Esophagus muscularis mucosa (tissue), 4 donors: Measurements from ENCODE around the gene ADAMTS2. TPM values are rescaled to one million over a fixed set of nuclear protein-coding genes. Genes with fewer than 3 reads are reported as not detected.

ENCODE experiments used
- DNase-seq: peaks from one replicate; pipeline ENCODE4 v3.0.0-alpha.2; 2017; ENCODE audit errors: extremely low spot score
- H3K27ac ChIP-seq, 4 donors: fragments of 200-600 bp; sonication (generic); replicated peaks in 1 of 4; 1 replicate in 3 of 4; 2 replicates in 1 of 4; pipeline ENCODE4 v1.5.1; 2016 to 2019; ENCODE audit warnings: mild to moderate bottlenecking in 1 of 4
- H3K27me3 ChIP-seq, 4 donors: fragments of 200-600 bp; sonication (generic); one replicate each; pipeline versions ENCODE4 v1.5.1 to v1.6.0; 2016 to 2019
- H3K36me3 ChIP-seq, 4 donors: fragments of 200-600 bp; sonication (generic); one replicate each; pipeline ENCODE4 v1.5.1; 2016 to 2019
- H3K4me1 ChIP-seq, 4 donors: fragments of 200-600 bp; sonication (generic); one replicate each; pipeline ENCODE4 v1.5.1; 2016 to 2019
- H3K4me3 ChIP-seq, 4 donors: fragments of 200-600 bp; sonication (generic); 1 replicate in 2 of 4; 2 replicates in 2 of 4; pipeline ENCODE4 v1.5.1; 2016 to 2019; ENCODE audit warnings: mild to moderate bottlenecking in 4 of 4, moderate library complexity in 1 of 4
- H3K9me3 ChIP-seq, 4 donors: fragments of 200-600 bp; sonication (generic); 1 replicate in 3 of 4; 2 replicates in 1 of 4; pipeline ENCODE4 v1.5.1; 2016 to 2019
- EP300 ChIP-seq: sonication (generic); formaldehyde crosslinking; IDR thresholded peaks from one replicate; pipeline ENCODE4 v1.6.1; 2017; ENCODE audit warnings: antibody characterized with exemption
- POLR2A ChIP-seq: fragments of 450-650 bp; IDR thresholded peaks from one replicate; pipeline ENCODE4 v1.6.1; 2017; ENCODE audit warnings: antibody characterized with exemption, moderate library complexity, mild to moderate bottlenecking, low read depth
- POLR2AphosphoS5 ChIP-seq, 2 donors: sonication (generic); formaldehyde crosslinking; IDR thresholded peaks; one replicate each; pipeline ENCODE4 v1.6.1; 2017; ENCODE audit warnings: antibody characterized with exemption in 2 of 2
- WGBS: methylation state at CpG from one replicate; pipeline ENCODE4 v1.1.5; 2018; 5-methylcytosine and 5-hydroxymethylcytosine counted together
- intact Hi-C: fragments of 100-400 bp; cut with DNase I; formaldehyde crosslinking; loops from one replicate; pipeline ENCODE4 v1.15.1; 2023
- small RNA-seq, 3 donors: library from RNA; depleted of rRNA; stranded (forward); fragments of <200 nt; gene quantifications; one replicate each; pipeline ENCODE3, GENCODE V24; 2016
- total RNA-seq, 4 donors: library from RNA; depleted of rRNA; stranded (reverse); fragments of >200 nt; gene quantifications; one replicate each; pipeline versions ENCODE4 v1.1.0 to v1.2.1, GENCODE V29; 2016
- TF ChIP-seq, protein P1 (sequence below), 3 experiments: fragments of 200-600 bp in 2 of 3; fragments of 450-650 bp in 1 of 3; sonication (generic) in 2 of 3; IDR thresholded peaks; one replicate each; pipeline ENCODE4 v1.5.1; 2017 to 2019; ENCODE audit warnings: antibody characterized with exemption in 3 of 3, mild to moderate bottlenecking in 2 of 3, moderate library complexity in 1 of 3

The ADAMTS2 gene
- total RNA-seq, 4 donors from 2014 or later, result 17.8 to 31.8 (median 21.4) TPM

- peaks cover 38 to 100% (median 100%) of the 10 kb centered on the region in 4 donors for H3K9me3 ChIP-seq
- no peak for TF ChIP-seq POLR2A
- no peak for TF ChIP-seq POLR2AphosphoS5 (IDR thresholded peaks at IDR 0.05)
- TF ChIP-seq, protein P1, sequence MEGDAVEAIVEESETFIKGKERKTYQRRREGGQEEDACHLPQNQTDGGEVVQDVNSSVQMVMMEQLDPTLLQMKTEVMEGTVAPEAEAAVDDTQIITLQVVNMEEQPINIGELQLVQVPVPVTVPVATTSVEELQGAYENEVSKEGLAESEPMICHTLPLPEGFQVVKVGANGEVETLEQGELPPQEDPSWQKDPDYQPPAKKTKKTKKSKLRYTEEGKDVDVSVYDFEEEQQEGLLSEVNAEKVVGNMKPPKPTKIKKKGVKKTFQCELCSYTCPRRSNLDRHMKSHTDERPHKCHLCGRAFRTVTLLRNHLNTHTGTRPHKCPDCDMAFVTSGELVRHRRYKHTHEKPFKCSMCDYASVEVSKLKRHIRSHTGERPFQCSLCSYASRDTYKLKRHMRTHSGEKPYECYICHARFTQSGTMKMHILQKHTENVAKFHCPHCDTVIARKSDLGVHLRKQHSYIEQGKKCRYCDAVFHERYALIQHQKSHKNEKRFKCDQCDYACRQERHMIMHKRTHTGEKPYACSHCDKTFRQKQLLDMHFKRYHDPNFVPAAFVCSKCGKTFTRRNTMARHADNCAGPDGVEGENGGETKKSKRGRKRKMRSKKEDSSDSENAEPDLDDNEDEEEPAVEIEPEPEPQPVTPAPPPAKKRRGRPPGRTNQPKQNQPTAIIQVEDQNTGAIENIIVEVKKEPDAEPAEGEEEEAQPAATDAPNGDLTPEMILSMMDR (IDR thresholded peaks at IDR 0.05), result no peak
- TF ChIP-seq EP300, result no peak
- over 99% methylated on average over 4 of the region's 4 CpGs for WGBS
Observed at GRCh38 chr5:179080724-179081123, 264.5 kb downstream of the ADAMTS2 start.

DNA sequence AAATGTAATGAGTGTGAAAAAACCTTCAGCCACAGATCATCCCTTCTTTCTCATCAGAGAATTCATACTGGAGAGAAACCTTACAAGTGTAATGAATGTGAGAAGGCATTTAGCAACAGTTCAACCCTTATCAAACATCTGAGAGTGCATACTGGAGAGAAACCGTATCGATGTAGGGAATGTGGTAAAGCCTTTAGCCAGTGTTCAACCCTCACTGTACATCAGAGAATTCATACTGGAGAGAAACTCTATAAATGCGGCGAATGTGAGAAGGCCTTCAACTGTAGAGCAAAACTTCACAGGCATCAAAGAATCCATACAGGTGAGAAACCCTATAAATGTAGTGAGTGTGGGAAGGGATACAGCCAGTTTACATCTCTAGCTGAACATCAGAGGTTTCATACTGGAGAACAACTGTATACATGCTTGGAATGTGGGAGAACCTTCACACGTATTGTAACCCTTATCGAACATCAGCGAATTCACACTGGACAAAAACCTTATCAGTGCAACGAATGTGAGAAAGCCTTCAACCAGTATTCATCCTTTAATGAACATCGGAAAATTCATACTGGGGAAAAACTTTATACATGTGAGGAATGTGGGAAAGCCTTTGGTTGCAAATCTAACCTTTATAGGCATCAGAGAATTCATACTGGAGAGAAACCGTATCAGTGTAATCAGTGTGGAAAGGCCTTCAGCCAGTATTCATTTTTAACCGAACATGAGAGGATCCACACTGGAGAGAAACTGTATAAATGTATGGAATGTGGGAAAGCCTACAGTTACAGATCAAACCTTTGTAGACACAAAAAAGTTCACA, 265.9 kb downstream of the ADAMTS2 start:
- Histone ChIP-seq H3K27ac (no peak overlapping the region), H3K27me3 (no peaks in the 10 kb centered on the region), H3K4me1 (no peaks in the 10 kb centered on the region), H3K36me3 (peaks cover 47 to 72% (median 63%) of the 10 kb centered on the region in 4 donors), H3K4me3 (no peak overlapping the region), H3K9me3 (peaks cover 30 to 100% (median 100%) of the 10 kb centered on the region in 4 donors)
- 96% methylated on average over 11 of the region's 11 CpGs for WGBS
- intact Hi-C loops, result no loop called here
- no peak for DNase-seq
- TF ChIP-seq POLR2AphosphoS5 (IDR thresholded peaks at IDR 0.05), result no peak
- TF ChIP-seq, protein P1 (IDR thresholded peaks at IDR 0.05), result no peak
- TF ChIP-seq POLR2A, result no peak
- TF ChIP-seq EP300, result no peak

More at GRCh38 chr5:179080724-179081123, 264.5 kb downstream of the ADAMTS2 start:
- no peaks in the 10 kb centered on the region for H3K4me1 ChIP-seq
- H3K27ac ChIP-seq, result no peak overlapping the region
- peaks cover 42 to 64% (median 52%) of the 10 kb centered on the region in 4 donors for H3K36me3 ChIP-seq
- no peak for DNase-seq
- no peak overlapping the region for H3K4me3 ChIP-seq
- intact Hi-C loops, result no loop called here
- no peaks in the 10 kb centered on the region for H3K27me3 ChIP-seq

GRCh38 chr5:179065703-179066102, 279.6 kb downstream of the ADAMTS2 start:
- 95% methylated on average over 6 of the region's 6 CpGs for WGBS

DNA sequence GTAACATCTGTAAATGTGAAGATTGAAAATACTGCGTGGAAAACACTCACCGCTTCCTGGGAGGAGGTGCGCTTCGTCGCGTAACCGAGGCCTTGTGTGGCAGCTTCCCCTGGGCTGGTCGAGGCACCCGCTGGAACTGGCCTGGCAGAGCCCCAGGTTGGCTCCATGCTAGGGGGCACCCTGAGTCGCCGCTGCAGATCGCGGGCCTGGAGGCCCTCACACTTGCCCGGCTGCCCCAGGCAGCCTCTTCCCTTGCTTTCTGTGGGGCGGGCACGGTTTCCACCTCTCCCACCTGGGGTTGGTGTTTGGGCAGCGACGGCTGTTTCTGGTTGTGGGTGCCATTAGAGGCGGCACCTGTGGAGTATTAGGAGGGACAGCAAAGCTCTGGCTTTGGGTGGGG, 284.2 kb downstream of the ADAMTS2 start:
- peak overlapping the region; percentile 75 to 85 (median 80) for H3K27ac ChIP-seq
- peaks cover 4 to 16% (median 13%) of the 10 kb centered on the region in 4 donors for H3K4me1 ChIP-seq
- H3K36me3 ChIP-seq, result peaks cover 15 to 40% (median 30%) of the 10 kb centered on the region in 4 donors
- peaks cover 0 to 9% (median 7%) of the 10 kb centered on the region in 4 donors for H3K9me3 ChIP-seq
- H3K4me3 ChIP-seq, result peak overlapping the region; percentile 71 to 80 (median 76)
- no peaks in the 10 kb centered on the region for H3K27me3 ChIP-seq
- TF ChIP-seq POLR2A (no peak), POLR2AphosphoS5 (IDR thresholded peaks at IDR 0.05) (no peak), EP300 (no peak)
- TF ChIP-seq, protein P1 (IDR thresholded peaks at IDR 0.05), result no peak
- DNase-seq, result no peak
- 89% methylated on average over 7 of the region's 19 CpGs for WGBS
- intact Hi-C loops, result loop anchor here (2.0 to 5.0 kb wide), 2 partner anchors 204 to 330 kb away; partner anchors contain the start of genes ZNF354A and ZNF354B

More at GRCh38 chr5:179065703-179066102, 279.6 kb downstream of the ADAMTS2 start:
- H3K9me3 ChIP-seq, result peaks cover 0 to 54% (median 44%) of the 10 kb centered on the region in 4 donors
- peaks cover 51 to 85% (median 68%) of the 10 kb centered on the region in 4 donors for H3K36me3 ChIP-seq
- DNase-seq, result no peak
- no peak for TF ChIP-seq POLR2AphosphoS5 (IDR thresholded peaks at IDR 0.05)
- TF ChIP-seq, protein P1 (IDR thresholded peaks at IDR 0.05), result no peak
- H3K27me3 ChIP-seq, result no peaks in the 10 kb centered on the region
- peaks cover 4 to 13% (median 12%) of the 10 kb centered on the region in 4 donors for H3K4me1 ChIP-seq
- no peak overlapping the region for H3K27ac ChIP-seq
- H3K4me3 ChIP-seq, result no peak overlapping the region
- intact Hi-C loops, result no loop called here

Small RNAs within 50 kb of the gene (small RNA-seq; reads per million reads assigned to genes)
- gene AC109479.2, result 0 reads per million in 3 donors

Other genes starting within 250 kb of the ADAMTS2 start
- 10 to 100 TPM; 39.9 to 59.8 (median 45.6) TPM for gene RUFY1, start 205.1 kb upstream of the ADAMTS2 start, total RNA-seq